Measurements from ENCODE around the gene B3GNT7.
"Not testable (repeated sequence)": the region's sequence is repeated elsewhere in the genome, so short reads cannot be mapped to it uniquely, and the experiment has no call there.

B3GNT7 gene

DNA sequence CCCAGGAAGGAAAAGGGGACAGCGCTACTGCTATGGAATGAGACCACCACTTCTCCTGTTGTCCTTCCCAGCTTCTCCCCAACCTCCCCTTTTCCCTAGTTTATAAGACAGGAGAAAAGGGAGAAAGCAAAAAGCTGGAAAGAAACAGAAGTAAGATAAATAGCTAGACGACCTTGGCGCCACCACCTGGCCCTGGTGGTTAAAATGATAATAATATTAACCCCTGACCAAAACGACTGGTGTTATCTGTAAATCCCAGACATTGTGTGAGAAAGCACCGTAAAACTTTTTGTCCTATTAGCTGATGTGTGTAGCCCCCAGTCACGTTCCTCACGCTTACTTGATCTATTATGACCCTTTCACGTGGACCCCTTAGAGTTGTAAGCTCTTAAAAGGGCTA, 5.2 kb downstream of the B3GNT7 start:
- DNase-seq (ENCODE audit: low read depth, low spot score): not testable (repeated sequence)

DNA sequence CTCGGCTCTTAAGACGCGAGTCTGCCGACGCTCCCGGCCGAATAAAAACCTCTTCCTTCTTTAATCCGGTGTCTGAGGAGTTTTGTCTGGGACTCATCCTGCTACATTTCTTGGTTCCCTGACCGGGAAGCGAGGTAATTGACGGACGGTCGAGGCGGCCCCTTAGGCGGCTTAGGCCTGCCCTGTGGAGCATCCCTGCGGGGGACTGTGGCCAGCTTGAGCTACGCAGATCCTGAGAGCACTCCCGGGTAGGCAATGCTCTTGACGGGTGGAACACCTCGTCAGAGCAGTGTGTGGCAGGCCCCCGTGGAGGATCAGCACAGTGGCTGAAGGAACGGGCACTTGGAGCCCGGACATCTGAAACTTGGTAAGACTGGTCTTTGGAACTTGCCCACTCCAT, 5.6 kb downstream of the B3GNT7 start:
- not testable (repeated sequence) for DNase-seq (ENCODE audit: low read depth, low spot score)

DNA sequence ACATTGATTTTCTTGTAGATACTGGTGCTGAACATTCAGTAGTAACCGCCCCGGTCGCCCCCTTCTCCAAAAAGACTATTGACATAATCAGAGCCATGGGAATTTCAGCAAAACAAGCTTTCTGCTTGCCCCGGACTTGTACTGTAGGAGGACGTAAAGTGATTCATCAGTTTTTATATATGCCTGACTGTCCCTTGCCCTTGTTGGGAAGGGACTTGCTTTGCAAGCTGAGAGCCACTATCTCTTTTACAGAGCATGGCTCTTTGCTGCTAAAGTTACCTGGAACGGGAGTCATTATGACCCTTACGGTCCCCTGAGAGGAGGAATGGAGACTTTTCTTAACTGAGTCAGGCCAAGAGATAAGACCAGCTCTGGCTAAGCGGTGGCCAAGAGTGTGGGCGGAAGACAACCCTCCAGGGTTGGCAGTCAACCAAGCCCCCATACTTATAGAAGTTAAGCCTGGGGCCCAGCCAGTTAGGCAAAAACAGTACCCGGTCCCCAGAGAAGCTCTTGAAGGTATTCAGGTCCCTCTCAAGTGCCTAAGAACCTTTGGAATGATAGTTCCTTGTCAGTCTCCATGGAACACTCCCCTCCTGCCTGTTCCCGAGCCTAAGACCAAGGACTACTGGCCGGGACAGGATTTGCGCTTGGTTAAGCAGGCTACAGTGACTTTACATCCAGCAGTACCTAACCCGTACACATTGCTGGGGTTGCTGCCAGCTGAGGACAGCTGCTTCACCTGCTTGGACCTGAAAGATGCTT, 8.1 kb downstream of the B3GNT7 start:
- not testable (repeated sequence) for DNase-seq (ENCODE audit: low read depth, low spot score)

DNA sequence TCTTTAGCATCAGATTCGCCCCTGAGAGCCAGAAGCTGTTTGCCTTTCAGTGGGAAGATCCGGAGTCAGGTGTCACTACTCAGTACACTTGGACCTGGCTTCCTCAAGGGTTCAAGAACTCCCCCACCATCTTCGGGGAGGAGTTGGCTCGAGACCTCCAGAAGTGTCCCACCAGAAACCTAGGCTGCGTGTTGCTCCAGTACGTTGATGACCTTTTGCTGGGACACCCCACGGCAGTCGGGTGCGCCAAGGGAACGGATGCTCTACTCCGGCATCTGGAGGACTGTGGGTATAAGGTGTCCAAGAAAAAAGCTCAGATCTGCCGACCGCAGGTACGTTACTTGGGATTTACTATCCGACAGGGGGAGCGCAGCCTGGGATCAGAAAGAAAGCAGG, 8.7 kb downstream of the B3GNT7 start:
- not testable (repeated sequence) for DNase-seq (ENCODE audit: low read depth, low spot score)

DNA sequence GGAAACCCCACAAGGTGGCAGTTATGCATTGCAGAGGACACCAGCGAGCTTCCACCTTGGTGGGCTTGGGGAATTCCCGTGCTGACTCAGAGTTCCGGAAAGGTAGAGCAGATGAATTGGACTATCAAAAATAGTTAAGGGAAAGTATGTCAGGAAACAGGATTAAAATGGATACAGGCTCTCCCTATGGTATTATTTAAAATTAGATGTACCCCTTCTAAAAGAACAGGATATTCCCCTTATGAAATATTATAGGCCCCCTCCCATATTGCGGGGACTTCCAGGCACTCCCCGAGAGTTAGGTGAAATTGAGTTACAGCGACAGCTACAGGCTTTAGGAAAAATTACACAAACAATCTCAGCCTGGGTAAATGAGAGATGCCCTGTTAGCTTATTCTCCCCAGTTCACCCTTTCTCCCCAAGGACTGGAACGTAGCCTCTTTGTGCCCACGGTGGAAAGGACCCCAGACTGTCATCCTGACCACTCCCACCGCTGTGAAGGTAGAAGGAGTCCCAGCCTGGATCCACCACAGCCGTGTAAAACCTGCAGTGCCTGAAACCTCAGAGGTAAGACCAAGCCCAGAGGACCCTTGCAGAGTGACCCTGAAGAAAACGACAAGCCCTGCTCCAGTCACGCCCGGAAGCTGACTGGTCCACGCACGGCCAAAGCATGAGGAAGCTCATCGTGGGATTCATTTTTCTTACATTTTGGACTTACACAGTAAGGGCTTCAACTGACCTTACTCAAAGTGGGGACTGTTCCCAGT, 10.3 kb downstream of the B3GNT7 start:
- not testable (repeated sequence) for DNase-seq (ENCODE audit: low read depth, low spot score)

DNA sequence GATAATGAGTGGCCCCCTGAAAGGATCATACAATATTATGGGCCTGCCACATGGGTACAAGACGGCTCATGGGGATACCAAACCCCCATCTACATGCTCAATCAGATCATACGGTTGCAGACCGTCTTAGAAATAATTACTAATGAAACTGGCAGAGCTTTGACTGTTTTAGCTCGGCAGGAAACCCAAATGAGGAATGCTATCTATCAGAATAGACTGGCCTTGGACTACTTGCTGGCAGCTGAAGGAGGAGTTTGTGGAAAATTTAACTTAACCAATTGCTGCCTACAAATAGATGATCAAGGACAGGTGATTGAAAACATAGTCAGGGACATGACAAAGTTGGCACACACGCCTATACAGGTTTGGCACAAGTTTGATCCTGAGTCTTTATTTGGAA, 12.2 kb downstream of the B3GNT7 start:
- DNase-seq (ENCODE audit: low read depth, low spot score): not testable (repeated sequence)

DNA sequence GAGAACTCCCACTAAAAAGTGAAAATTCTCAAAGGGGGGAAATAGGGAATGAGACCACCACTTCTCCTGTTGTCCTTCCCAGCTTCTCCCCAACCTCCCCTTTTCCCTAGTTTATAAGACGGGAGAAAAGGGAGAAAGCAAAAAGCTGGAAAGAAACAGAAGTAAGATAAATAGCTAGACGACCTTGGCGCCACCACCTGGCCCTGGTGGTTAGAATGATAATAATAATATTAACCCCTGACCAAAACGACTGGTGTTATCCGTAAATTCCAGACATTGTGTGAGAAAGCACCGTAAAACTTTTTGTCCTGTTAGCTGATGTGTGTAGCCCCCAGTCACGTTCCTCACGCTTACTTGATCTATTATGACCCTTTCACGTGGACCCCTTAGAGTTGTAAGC, 12.8 kb downstream of the B3GNT7 start:
- not testable (repeated sequence) for DNase-seq (ENCODE audit: low read depth, low spot score)

DNA sequence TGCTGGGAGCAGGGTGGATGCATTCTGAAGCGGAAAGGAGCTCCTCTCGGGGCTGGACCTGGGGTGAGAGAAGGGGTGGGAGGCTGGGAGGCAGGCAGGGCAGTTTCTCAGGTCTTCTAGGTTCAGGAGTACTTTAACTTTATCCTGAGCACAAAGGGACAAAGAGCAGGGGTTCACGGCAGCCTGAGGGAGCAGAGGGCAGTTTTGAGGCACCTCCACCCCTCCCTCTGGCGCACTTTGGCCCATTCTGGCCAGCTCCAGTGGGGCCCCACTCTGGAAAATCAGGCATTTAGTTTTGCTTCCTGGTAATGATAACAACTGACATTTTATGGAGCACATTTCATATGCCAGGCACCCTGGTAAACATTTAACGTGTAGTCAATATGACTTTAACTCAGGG, 14.3 kb downstream of the B3GNT7 start:
- no peak for DNase-seq (ENCODE audit: low read depth, low spot score)

DNA sequence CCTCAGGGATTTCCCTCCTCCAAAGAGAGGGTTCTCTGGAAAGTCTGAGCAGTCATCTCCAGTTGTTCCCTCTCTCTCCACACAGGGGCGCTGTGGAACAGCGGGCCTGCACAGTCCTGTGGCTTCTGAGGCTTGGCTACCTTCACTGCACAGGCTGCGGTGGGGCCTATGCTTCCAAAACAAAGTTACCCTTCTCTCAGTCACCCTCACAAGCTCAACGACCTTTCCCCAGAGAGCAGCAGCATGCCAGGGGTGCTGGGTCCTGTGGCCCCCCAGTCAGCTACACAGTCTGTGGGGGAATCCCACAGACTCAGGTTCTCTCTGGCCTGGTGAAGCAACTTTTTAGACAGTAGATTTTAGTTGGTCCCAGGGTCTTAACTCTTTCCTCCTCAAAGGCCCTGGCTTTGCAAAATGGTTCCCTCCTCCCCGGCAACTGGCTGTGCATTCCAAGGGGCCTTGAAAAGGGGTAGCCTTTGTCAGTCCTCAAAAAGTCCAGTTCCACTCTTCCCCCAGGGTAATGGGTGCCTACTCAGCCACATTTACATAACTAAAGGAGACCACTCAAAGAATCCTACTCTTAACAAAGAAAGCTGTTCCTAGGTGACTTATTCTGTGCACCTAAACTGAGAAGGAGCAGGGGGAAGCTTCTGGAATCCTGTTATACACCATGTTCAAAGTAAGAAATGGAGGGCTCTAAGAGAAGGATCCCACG, 14.9 kb downstream of the B3GNT7 start:
- DNase-seq (ENCODE audit: low read depth, low spot score): no peak

DNA sequence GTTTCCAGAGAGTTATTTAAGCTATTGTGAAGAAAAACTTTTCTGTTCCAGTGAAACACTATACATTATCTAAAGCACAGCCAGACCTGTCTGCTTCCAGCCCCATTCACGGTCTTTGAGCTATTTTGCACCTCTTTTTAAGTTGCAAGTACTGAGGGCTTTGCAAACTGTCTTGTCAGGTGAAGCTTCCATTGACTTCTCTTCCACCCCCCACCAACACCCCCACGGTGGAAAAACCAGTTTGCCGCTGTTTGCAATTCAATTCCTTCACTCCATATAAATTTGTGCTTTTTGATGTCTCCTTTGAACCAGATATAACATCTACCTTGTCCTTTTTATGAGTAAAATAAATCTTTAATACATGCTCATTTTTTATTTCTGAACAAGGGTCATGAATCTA, 15.7 kb downstream of the B3GNT7 start:
- no peak for DNase-seq (ENCODE audit: low read depth, low spot score)

DNA sequence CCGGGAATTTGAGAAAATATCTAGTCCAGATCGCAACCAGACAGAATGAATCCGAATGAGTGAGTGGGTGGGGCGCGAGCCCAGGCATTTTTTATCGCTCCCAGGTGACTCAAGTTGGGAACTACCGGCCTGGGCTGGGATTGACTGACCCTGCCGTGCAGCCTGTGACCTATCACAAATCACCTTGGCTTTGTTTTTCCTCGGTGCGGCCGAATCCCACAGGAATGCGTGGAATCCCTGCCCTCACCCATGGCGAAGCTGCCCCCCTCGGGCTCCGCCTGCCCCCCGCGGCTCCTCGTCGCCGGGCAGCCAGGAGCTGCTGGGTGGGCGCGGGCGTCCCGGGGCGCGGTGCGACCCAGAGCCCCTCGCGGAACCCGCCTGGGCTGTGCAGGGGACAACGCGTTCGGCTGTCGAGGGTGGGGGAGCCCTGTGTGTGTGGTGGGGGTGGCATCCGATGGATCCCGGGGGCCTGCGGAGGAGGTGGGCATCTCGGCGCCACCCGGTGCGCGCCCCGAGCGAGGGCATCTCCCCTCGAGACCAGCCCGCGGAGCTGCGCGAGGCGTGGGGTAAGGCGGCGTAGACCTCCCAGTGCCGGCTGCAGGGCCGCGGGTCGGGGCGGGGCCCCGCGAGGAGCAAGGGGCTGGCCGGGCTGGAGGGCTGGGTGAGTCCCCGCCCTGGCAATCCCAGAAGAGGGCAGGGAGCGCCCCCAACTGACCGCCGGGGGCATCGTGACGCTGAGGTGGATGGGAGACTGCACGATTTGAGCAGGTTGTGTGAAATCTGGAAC, 16.5 kb downstream of the B3GNT7 start:
- peak; percentile 25 for DNase-seq (ENCODE audit: low read depth, low spot score)

DNA sequence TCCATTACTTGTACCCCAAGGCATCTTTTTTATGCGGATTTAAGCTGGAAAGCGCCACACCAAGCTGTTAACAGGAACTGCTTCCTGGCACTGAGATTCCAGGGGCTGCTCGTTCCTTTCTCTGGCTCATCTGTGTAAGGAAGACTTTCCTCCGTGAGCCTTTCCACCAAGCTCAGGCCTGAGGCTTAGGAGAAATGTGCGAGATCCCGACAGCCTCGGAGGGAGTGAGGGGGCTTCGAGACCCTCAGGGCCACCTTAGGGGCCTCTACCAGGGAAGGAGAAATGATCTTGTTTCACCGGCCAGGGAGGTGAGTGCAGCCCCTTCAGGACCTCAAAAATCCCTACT, 17.1 kb downstream of the B3GNT7 start:
- DNase-seq (ENCODE audit: low read depth, low spot score): no peak

DNA sequence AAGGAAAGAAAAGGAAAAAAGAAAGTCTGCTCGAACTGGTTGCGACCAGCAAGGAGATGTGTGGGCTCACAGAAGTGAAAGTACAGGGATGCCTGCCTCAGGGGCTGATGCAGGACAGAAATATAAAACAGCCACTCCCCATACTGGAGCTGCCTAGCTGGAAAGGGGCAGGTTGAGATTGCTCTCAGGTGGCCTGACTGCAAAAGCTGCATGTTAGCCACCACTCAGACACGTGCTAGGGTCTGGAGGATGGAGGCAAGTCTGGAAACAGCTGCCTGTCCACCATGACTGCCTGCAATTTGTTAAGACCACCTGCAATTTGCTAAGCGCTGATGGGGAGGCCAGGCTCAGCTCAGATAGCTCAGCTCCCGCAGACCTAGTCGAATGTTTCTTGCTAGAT, 17.9 kb downstream of the B3GNT7 start:
- DNase-seq (ENCODE audit: low read depth, low spot score): no peak

DNA sequence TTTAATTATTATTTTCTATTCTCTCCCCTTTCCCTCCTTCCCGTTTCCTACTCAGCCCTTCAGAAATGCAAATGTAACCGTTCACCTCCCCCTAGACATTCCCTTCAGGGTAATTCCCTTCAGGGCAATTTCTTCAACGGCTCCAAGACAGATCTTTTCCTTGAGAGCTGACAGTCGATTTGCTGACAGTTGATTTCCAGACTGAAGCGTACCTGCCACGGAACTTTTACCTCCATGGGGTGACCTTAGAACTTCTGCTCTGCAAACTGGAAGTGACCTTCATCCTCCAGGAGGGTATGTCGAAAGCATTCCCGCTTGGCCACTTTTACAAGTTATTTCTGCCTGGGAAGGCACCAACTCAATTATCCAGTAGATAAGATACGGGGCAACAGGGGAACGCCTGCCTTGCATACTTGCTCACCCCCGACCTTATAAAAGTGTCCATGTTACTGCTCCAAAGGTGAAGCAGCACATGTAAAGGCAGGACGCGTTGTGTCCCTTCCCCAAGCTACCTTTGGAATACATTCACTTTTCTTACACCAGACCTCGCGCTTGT, 18.5 kb downstream of the B3GNT7 start:
- DNase-seq (ENCODE audit: low read depth, low spot score): no peak

DNA sequence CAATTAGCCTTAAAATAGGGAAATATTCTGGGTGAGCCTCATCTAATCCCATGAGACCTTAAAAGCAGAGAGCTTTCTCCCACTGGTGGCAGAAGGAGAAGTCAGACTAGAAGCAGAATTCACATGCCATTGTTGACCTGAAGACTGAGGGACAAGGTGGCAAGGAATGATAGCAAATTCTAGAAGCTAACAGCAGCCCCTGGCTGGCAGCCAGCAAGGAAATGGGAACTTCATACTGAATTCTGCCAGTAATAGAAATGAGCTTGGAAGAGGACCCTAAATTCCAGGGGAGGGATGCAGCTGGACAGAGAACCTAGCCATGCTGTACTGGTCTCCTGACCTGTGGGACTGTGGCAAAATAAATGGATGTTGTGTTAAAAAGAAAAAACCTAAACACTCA, 19.5 kb downstream of the B3GNT7 start:
- DNase-seq (ENCODE audit: low read depth, low spot score): no peak

DNA sequence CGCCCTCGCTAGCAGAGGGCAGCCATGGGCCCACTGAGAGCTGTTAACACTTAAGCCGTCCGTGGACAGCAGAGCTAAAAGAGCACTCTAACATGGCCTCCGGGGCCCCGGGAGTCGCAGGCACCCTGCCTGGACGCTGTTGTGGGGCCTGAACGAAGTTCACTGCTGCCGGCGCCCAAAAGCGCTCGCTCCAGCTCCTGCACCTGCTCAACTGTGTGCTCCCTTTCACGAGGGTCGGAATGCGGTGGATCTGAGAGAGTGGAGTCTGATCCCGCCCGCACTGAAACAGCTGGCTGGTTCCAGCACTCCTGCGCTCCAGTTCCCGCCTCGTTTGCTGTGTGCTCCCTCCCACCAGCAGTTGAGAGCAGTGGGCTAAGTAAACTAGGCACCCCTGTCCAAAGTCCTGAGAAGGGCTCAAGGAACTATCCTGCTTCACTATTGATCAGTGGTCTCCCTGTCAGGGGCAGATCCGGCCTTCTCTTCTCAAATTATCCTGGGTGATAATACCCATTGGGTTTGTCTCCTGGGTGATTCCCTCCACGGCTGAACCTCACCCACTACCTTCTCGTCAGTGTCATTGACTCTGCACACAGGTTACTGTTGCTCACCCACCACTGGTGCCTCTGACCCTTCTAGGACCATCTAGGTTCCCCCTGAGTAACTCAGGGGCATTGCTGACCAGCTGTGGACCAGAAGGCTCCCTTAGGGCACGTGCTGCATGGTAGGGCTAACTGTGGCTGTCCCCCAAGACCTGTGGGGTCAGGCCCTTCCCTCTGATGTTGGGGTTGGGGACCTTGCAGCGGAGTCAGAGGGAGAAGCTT, 23.5 kb downstream of the B3GNT7 start:
- DNase-seq (ENCODE audit: low read depth, low spot score): no peak

DNA sequence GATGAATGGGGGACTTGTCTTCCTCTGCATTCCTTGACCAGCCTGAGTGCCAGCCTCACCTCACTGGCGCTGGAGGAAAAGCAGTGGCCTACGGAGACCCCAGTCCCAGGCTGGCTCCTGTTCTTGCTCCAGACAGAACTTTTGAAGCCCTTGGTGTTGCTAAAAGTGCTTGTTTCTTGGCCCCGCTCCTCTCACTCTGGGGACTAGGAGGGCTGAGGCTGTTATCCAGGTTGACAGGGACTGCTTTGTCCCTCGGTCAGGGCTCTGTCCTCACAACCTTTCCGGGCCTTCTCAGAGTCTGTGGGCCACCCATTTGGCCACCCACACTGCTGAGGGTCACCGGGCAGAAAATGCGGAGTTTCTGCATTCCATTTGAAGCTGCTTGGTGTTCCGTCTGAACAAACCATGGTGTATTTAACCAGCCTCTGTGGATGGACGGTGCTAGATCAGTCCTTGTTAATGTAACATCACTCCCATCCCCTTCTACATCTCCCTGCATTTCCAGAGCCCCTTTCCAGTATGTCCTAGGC, 25.6 kb downstream of the B3GNT7 start:
- no peak for DNase-seq (ENCODE audit: low read depth, low spot score)

DNA sequence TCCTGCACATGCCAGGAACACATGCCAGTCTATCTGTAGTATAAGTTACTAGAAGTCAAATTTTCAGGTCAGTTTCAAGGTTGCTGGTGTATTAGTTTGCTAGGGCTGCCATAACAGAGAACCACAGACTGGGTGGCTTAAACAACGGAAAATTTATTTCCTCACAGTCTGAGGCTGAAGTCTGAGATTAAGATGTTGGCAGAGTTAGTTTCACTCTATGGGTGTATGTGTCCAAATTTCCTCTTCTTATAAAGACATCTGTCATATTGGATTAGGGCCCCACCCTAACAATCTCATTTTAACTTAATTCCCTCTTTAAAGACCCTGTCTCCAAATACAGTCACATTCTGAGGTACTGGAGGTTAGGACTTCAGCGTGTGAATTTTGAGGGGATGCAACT, 26.5 kb downstream of the B3GNT7 start:
- DNase-seq (ENCODE audit: low read depth, low spot score): no peak

DNA sequence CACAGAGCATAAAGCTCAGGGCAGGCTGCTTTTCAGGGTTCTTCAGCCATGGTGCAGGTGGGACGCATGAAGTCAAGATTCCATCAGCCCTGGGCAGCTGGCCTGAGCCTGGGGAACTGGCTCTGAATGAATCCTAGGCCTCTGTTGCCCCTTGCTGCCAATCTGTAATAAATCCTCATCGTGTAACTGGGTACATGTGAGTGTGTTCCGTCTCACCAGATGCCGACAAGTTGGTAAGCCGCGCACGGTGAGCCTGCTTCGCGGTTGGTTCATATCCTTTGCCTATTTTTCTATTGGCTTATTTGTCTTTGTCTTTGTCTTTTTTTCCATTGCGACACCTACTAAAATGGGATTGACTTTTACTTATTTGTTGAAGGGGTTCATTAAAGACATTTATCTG, 27.7 kb downstream of the B3GNT7 start:
- DNase-seq (ENCODE audit: low read depth, low spot score): no peak

DNA sequence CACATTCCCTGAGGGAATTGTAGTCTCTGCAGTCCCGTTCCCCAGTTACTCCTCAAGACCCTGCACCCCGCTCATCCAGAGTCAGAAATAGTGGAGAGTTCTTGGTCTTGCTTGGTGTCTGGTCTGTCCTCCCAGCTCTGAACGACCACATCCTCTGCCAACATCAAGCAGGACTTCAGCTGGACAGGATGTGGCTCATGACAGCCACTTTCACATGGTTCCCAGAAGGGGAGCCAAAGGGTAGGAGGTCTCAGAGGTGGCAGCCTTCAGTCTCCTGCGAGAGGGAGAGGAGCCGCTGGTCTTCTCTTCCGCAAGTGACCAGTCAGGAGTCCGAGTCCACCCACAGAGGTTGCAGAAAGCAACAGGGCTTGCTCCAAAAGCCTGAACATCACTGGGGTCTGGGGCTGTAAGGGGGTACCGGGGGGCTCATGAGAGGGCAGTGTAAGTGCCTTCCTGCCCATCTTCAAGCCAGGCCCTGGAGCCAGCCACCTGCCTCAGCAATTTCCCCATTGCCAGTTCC, 29.8 kb downstream of the B3GNT7 start:
- no peak for DNase-seq (ENCODE audit: low read depth, low spot score)

Measured in brain pericyte (primary cell).